MCF 10A (cell line): ENCODE results near the gene TMEM170A. TPM values are rescaled to one million over a fixed set of nuclear protein-coding genes. Genes with fewer than 3 reads are reported as not detected.

ENCODE experiments used
- Bru-seq: library from RNA; stranded (reverse); fragments of 400-500 nt; gene quantifications from one replicate; lab custom pipeline; 2021; lab: Mats Ljungman, UMichigan
- BruChase-seq, 2 experiments: library from RNA; stranded (reverse); fragments of 400-500 nt; gene quantifications; one replicate each; lab custom pipeline; 2021; lab: Mats Ljungman, UMichigan
- BruUV-seq: library from RNA; stranded (reverse); fragments of 400-500 nt; replicated peaks from 2 replicates; lab custom pipeline; 2021; lab: Mats Ljungman, UMichigan
- CTCF ChIA-PET: fragments of 300-600 bp; sonication (Branson Sonifier 250); formaldehyde crosslinking; extraction: SDS; loops from one replicate; lab custom pipeline; 2021; ENCODE audit warnings: antibody characterized with exemption, inconsistent platforms; lab: Yijun Ruan, JAX
- POLR2A ChIA-PET: fragments of 300-600, 350-650 bp; sonication (Branson Sonifier 250); formaldehyde crosslinking; extraction: SDS; loops from one replicate; lab custom pipeline; 2020; ENCODE audit warnings: antibody characterized with exemption, inconsistent platforms; lab: Yijun Ruan, JAX
- DNase-seq: peaks from one replicate; pipeline ENCODE4 v3.0.0-alpha.2; 2018; ENCODE audit not compliant: unreplicated experiment
- H3K27ac Mint-ChIP-seq: one replicate; pipeline ENCODE4 v1.8.0; 2022; ENCODE audit warnings: mild to moderate bottlenecking, low read depth, mixed read lengths; ENCODE audit not compliant: unreplicated experiment
- H3K27me3 Mint-ChIP-seq: one replicate; pipeline ENCODE4 v1.8.0; 2022; ENCODE audit warnings: mixed read lengths; ENCODE audit not compliant: insufficient read depth, unreplicated experiment
- H3K36me3 Mint-ChIP-seq: one replicate; pipeline ENCODE4 v1.8.0; 2022; ENCODE audit warnings: mild to moderate bottlenecking, moderate library complexity, mixed read lengths; ENCODE audit not compliant: insufficient read depth, unreplicated experiment
- H3K4me1 Mint-ChIP-seq: one replicate; pipeline ENCODE4 v1.8.0; 2022; ENCODE audit warnings: mixed read lengths; ENCODE audit not compliant: insufficient read depth, unreplicated experiment
- H3K4me3 Mint-ChIP-seq: one replicate; pipeline ENCODE4 v1.8.0; 2022; ENCODE audit warnings: mild to moderate bottlenecking, moderate library complexity, mixed read lengths; ENCODE audit not compliant: unreplicated experiment
- H3K9me3 Mint-ChIP-seq: one replicate; pipeline ENCODE4 v1.8.0; 2022; ENCODE audit warnings: mixed read lengths; ENCODE audit not compliant: unreplicated experiment
- CTCF ChIP-seq: fragments of 200-600 bp; IDR thresholded peaks from one replicate; pipeline ENCODE4 v1.8.0; 2022; ENCODE audit warnings: antibody characterized with exemption, mild to moderate bottlenecking; ENCODE audit not compliant: unreplicated experiment
- intact Hi-C: fragments of 100-400 bp; cut with micrococcal nuclease; formaldehyde crosslinking; loops from 2 replicates; pipeline ENCODE4 v1.14.1; 2022
- long read RNA-seq: library from polyadenylated mRNA; stranded (forward); transcript quantifications from one replicate; pipeline ENCODE4 v2.0.0, GENCODE V29; 2022
- total RNA-seq: library from RNA; stranded (reverse); gene quantifications from 2 replicates; pipeline ENCODE4 v1.2.3, GENCODE V29; 2022

Gene TMEM170A, protein sequence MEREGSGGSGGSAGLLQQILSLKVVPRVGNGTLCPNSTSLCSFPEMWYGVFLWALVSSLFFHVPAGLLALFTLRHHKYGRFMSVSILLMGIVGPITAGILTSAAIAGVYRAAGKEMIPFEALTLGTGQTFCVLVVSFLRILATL
- 20.1 and 21.8 TPM in 2 replicates for total RNA-seq
- Bru-seq, nascent RNA = percentile 76 among the genes with signal in this experiment
- percentile 94 among the genes with signal in this experiment for BruChase-seq, experiment 1, labeled RNA remaining after a 6-hour chase
- BruChase-seq, experiment 2, labeled RNA remaining after a 2-hour chase = percentile 98 among the genes with signal in this experiment
- long read RNA-seq, full-length matches to known transcripts = 12 of 16 reads
- long read RNA-seq, partial matches to known transcripts = 0 of 16 reads
- long read RNA-seq, other reads (novel, unspliced or antisense) = 4 of 16 reads

DNA sequence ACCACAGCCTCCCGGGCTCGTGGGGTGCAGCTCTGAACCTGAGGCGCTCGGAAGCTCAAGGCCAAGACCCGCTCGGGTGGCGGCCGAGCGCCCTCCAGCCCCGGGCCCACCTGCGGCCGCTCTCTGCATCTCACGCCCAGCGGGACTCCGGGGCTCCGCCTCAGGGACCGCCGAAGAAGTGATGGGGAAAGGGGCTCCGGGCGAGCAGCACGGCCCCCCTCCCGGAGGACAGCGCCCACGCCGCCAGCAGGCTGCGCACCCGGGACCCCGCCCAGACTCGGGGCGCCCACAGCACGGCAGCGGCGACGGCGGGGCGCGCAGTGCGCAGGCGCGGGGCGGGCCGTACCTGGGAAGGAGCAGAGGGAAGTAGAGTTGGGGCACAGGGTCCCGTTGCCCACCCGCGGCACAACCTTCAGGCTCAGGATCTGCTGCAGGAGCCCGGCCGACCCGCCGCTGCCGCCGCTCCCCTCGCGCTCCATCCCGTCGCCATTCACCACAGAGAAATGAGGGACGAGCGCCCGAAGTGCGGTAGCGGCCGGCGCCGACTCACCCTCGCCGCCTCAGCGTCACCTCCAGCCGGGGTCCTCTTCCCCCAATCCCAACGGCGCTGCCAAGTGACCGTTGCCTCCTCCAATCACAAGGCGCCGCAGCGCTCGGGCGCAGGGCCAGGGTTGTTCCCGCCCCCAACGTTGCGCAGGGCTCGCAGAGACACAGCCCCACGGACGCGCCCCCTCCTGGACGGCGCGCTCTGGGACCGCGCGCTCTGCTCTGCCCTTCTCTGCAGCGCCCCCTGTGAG, at the start of gene TMEM170A:
Gene TMEM170A (minus strand): TSS at position 568 of the 797 bp plus-strand sequence. CDS start 89 bp downstream, at position 479.
- intact Hi-C loops = loop anchor here (1.0 to 2.0 kb wide), 2 partner anchors 90 to 265 kb away; no protein-coding TSS in a partner anchor
- CTCF ChIA-PET = interaction anchor here (0.5 to 3.3 kb wide), 58 partner anchors 9 to 475 kb away, joined by 3 to 27 read pairs (median 4); partner anchors contain the start of gene CHST5
- Mint-ChIP-seq H3K4me1 (peaks cover 32% of the 10 kb centered on the region), H3K27ac (peak within 1 kb of the TSS; percentile 92), H3K36me3 (peaks cover 23% of the 10 kb centered on the region), H3K4me3 (peak within 1 kb of the TSS; percentile 95), H3K27me3 (no peaks in the 10 kb centered on the region), H3K9me3 (no peaks in the 10 kb centered on the region)
- POLR2A ChIA-PET = interaction anchor here (0.6 to 2.7 kb wide), 19 partner anchors 11 to 767 kb away, joined by 3 to 27 read pairs (median 4); partner anchors contain the start of genes ADAT1, CFDP1, GABARAPL2 and TMEM231
- BruUV-seq = no TSS peak
- TF ChIP-seq CTCF = peak; percentile 99
- DNase-seq = peak; percentile 99

- no peaks in the 10 kb centered on the region for H3K27me3 Mint-ChIP-seq
- TF ChIP-seq CTCF = no peak
- peaks cover 33% of the 10 kb centered on the region for H3K4me1 Mint-ChIP-seq
- no TSS peak for BruUV-seq
- no peaks in the 10 kb centered on the region for H3K36me3 Mint-ChIP-seq
- H3K9me3 Mint-ChIP-seq = no peaks in the 10 kb centered on the region
- peak overlapping the region; percentile 95 for H3K27ac Mint-ChIP-seq
- peak; percentile 98 for DNase-seq
- intact Hi-C loops = loop anchor here (1.0 kb wide), 1 partner anchor 49 kb away; no protein-coding TSS in a partner anchor
- ChIA-PET POLR2A (interaction anchor here (0.7 to 2.1 kb wide), 8 partner anchors 9 to 300 kb away, joined by 3 to 9 read pairs (median 3); partner anchors contain the start of genes CFDP1, CHST6 and GABARAPL2), CTCF (interaction anchor here (0.6 to 2.9 kb wide), 4 partner anchors 10 to 1197 kb away, joined by 5 to 22 read pairs (median 8); no protein-coding TSS in a partner anchor)
- H3K4me3 Mint-ChIP-seq = peak overlapping the region; percentile 42
Observed at GRCh38 chr16:75506574-75506973, 42.1 kb upstream of the TMEM170A start.

DNA sequence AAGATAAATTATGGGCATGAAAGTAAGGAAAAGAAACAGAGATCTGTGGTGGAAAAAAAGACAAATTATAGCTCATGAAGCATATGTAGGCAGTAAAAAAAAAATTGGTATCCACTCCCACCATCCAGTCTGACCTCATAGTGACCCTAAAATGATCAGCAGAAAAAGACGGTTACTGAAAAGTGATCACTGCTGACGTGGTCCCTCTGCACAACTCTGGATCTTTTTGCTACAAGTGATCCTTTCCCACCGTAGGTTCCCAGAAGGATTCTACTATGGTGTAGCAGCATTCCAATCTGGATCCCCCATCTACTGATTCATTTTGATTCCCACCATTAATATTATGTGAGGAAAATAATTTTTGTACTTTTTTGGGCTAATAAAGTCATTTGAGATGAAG, 41.6 kb upstream of the TMEM170A start:
- ChIA-PET CTCF (interaction anchor here (0.6 to 1.9 kb wide), 7 partner anchors 11 to 1196 kb away, joined by 3 to 9 read pairs (median 5); partner anchors contain the start of gene TMEM170A), POLR2A (interaction anchor here (0.7 to 2.1 kb wide), 8 partner anchors 8 to 300 kb away, joined by 3 to 9 read pairs (median 4); partner anchors contain the start of genes ADAT1, CFDP1, CHST6 and GABARAPL2)
- Mint-ChIP-seq H3K27me3 (no peaks in the 10 kb centered on the region), H3K36me3 (no peaks in the 10 kb centered on the region), H3K4me3 (peak overlapping the region; percentile 42), H3K9me3 (no peaks in the 10 kb centered on the region), H3K27ac (peak overlapping the region; percentile 95), H3K4me1 (peaks cover 34% of the 10 kb centered on the region)
- TSS peak; percentile 84 for BruUV-seq
- TF ChIP-seq CTCF = no peak
- no peak for DNase-seq
- intact Hi-C loops = loop anchor here (1.0 kb wide), 1 partner anchor 49 kb away; no protein-coding TSS in a partner anchor
